Activated T-cell treated with anti-CD3 and anti-CD28 coated beads for 48 hours (primary cell): Measurements from ENCODE around the gene ADAMTS2.
"Not testable (repeated sequence)": the region's sequence is repeated elsewhere in the genome, so short reads cannot be mapped to it uniquely, and the experiment has no call there.

Experiments used
- DNase-seq: peaks from one replicate; pipeline ENCODE4 v3.0.0-alpha.2; 2020; ENCODE audit warnings: low read depth

ADAMTS2 gene

DNA sequence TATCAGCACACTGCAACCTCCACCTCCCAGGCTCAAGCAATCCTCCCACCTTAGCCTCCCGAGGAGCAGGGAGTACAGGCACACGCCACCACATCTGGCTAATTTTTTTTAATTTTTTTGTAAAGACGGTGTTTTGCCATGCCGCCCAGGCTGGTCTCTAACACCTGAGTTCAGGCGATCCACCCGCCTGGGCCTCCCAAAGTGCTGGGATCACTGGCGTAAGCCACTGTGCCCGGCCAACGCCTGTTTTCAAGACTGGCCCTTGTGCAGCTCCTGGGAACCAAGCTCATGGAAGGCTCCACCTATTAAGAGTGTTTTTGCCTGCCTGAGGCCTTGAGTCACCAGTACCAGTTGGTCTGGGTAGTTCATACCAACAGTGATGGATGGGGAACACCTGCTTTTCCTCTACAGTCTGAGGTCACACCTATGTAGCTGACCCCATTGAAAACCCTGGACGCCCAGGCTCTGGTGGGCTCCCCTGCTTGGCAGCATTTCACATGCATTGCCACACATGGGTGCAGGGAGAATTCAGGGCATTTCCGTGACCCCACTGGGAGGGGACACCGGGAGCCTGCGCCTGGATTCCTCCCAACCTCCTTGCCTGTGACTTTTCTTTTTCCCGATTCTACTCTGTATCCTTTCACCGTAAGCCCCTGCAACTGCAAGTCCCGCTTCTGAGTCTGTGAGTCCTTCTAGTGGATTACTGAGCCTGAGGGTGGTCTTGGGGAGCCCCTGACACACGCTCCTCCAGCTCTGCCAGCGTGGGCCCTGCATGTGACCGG is 221.6 kb downstream of the ADAMTS2 start:
- DNase-seq = no peak

GRCh38 chr5:179123109-179123426 is 222.2 kb downstream of the ADAMTS2 start:
- no peak for DNase-seq

DNA sequence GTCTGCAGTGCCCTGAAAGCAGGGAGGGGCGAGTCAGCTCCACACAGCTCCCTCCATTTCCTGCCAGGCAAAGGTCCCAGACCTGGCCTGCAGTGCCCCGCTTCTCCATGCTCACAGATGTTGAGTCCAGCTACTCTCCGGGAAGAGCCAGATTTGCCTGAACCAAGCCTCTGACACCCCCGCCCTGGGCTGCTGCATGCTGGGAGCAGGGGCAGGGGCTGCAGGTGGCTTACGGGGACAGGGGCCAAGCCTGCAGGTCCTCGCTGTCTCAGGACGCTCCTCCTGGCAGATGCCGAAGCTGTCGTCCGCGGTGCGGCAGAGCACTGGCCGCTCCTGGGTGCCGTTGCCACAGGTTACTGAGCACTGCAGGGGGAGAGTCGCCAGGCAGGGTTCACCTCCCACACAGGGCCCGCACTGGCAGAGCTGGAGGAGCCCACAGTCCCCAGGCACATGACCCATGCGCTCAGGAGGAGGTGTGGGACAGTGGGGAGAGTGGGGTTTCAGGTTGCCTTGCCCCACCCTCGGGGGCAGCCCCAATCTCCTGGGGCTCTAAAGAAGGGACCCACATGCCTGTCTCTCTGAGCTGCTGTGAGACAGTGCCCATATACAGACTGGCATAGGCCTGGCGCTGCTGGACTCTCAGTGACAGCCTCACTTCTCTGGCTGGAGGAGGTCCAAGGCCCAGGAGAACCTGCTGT is 222.7 kb downstream of the ADAMTS2 start:
- DNase-seq = no peak

GRCh38 chr5:179121667-179122111 is 223.6 kb downstream of the ADAMTS2 start:
- DNase-seq = no peak

DNA sequence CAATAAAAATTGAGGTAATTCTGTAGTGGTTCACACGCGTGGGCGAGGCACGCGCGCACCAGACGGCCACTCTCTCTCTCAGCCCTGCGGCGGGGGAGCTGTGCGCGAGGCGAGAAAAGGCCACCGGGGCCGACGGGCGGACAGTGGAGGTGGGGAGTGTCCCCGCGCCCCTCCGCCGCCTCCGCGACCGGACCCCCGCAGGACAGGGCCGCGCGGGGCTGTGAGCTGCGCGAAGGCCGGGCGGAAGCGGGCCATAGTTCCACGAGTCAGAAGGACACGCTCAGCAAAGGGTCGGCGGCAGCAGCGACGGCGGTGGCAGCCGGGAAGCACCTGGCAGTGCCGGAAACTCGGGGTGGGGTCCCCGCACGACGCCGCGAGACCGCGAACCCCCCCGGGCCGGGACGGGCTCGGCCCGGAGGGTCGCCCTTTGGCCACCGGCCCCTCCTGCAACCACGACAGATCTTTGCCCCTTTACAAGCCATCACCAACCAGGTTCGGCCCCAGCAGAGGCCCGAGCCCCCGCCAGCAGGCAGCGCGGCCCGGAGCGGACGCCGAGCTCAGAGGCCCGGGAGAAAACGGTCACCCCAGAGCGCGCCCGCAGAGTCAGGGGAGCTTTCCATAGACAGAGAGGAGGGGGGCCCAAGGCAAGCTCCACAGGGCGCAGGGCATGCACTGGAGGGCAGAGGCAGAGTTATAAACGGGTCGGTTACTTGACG is 224.2 kb downstream of the ADAMTS2 start:
- DNase-seq = no peak

GRCh38 chr5:179120421-179120861 is 224.8 kb downstream of the ADAMTS2 start:
- DNase-seq = no peak

- no peak for DNase-seq
These were observed 225.7 kb downstream of the ADAMTS2 start for GRCh38 chr5:179119415-179120170.

DNA sequence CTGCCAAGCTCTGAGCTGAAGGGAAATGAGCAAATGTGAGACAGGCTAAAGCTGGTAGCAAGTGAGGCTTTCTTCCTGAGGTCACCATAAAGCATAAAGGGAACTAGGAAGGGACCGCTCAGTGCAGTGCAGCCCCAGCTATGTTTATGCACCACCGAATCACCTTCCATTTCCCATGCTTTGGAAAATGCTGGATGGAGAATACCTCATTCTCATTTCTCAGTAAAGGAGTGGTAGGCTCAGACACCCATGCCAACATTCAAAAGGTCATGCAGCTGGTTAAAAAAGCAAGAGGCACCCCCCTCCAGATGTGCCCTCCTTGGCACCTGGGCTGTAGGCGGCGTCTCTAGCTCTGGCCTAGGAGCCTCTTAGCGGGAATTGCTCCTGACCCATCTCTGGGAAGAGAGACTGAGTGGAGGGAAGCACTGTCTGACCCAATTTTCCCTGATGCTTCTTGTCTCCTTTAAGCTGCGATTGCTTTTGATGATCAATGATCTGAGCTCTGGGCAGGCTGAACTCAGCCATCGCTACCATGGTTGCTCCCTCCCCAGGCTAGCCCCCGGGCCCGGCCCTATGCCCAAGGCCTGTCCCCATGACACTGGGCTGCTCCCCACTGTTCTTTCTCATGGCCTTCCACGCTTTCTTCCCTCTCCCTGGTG is 226.4 kb downstream of the ADAMTS2 start:
- DNase-seq = no peak

DNA sequence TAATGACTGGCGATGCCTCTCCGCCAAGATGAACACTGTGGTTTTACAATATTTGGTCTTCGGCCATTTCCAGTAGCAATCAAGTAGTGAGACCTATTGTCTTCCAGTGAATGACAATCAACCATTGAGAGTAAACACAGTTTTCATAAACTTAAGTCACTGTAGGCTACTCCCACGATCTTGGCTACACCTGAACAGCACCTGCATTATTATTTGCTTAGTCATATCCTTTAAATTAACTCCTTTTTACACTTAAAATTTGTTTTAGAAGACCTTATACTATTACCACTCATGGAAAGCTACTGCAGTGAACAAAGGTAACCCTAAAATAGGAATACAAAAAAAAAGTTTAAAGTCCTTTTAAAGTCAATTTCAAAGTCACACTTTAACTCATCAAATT is 226.9 kb downstream of the ADAMTS2 start:
- no peak for DNase-seq

DNA sequence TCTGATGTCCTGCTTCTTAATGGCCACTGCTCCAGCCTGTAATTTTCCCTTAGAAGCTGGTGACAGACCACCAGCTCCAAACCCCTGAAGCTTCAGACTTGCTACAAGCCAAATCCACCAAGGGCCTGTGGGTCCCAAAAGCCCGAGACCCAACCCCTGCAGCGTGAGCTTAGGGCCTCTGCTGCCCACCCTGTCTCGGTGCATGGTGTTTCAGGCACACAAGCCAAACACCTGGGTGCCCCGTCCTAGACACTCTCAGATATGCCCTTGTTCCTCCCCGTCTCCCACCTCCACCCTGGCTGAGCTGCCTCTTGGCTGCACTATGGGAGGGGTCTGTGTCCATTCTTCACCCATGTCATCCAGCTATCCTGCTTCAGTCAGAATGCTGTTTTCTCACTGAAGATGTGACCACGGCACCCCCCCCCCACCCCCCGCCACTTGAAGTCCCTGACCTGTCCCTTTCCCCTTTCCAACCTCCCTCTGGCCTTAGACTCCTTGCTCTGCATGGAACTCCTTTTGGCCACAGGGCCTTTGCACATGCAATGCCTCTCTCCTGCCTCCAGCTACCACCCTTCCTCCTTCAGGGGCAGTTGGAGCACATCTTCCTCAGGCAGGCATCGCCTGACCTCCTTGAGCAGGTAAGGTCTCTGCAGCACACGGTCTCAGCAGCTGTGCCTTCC is 229.3 kb downstream of the ADAMTS2 start:
- no peak for DNase-seq

GRCh38 chr5:179115307-179115706 is 230.0 kb downstream of the ADAMTS2 start:
- DNase-seq = no peak

- no peak for DNase-seq
These were observed 230.5 kb downstream of the ADAMTS2 start for GRCh38 chr5:179114756-179115155.

DNA sequence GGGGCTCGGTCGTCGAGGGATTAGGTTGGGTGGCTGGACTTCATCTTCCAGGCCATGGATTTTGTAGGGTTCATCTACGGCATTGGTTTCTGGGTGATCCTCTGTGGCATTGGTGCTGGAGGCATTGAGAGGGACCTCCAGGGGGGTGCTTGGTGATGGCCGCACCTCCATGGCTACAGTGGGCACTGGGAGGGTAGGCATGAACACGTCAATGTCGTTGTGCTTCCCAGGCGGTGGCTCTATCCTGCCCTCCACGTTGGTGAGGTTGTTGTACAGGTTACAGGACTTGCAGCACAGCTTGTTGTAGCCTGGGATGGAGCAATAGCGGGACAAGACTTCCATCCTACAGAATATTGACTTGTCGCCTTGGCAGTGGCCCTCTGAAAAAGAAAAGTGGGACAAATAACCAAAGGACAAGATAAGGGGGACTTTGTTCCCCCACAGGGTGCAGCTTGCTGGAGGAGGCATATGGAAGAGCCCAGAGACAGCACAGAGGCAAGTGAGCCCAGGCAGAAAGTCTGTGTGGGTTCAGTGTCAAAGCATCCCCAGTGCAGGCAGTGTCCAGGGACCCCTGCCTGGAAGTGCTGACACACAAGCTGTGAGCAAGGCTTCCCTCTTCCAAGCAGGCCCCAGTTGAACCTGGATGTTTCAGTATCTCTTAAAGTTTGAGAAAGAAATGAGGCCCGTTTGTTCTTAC is 231.2 kb downstream of the ADAMTS2 start:
- DNase-seq = no peak

DNA sequence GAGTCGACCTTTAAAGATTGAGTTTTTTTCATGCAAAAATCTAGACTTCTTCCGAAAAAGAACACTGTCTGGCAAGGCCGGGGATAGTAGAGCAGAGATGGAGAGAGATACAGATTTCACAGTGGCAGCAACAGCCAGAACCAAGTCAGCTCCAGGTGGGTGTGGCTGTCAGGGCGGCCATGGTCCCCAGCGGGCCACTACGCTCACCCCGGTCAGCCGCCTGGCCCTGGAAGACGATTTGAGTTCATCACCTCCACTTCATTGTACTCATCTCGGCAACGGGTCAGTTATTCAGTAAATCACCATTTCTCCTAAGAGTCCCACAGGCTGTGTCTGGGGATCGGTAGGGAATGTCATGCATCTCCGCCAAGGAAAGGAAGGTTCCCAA is 232.1 kb downstream of the ADAMTS2 start:
- DNase-seq = no peak

DNA sequence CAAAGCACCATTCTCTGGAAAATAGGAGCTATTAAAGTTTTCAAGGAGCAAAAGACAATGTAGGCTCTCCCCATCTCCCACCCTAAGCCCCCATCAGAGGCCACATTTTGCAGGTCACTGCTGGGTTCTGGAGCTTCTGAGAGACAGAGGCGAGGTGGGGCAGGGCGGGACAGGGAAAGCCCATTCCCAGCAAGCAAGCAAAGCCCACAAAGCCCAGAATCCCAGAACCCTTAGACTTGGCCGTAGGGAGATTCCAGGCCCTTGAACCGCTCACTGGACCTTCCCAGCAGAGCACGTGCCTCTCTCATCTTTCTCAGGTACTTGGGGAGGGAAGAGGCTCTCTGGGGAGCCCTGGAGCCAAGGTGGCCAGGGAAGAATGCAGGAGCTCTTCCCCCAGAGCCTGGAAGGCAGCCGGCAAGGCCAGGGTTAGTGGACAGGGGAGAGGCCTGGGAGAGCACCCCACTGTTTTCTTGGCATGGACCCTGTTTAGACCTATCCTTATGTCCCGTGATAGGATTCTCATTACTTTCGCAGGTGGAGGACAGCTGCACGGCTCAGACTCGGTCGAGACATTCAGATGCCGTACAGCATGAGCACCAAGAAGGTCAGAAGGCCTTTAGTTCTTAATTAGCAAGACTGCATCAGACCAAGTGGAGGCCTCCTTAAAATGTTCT is 232.7 kb downstream of the ADAMTS2 start:
- DNase-seq = no peak

DNA sequence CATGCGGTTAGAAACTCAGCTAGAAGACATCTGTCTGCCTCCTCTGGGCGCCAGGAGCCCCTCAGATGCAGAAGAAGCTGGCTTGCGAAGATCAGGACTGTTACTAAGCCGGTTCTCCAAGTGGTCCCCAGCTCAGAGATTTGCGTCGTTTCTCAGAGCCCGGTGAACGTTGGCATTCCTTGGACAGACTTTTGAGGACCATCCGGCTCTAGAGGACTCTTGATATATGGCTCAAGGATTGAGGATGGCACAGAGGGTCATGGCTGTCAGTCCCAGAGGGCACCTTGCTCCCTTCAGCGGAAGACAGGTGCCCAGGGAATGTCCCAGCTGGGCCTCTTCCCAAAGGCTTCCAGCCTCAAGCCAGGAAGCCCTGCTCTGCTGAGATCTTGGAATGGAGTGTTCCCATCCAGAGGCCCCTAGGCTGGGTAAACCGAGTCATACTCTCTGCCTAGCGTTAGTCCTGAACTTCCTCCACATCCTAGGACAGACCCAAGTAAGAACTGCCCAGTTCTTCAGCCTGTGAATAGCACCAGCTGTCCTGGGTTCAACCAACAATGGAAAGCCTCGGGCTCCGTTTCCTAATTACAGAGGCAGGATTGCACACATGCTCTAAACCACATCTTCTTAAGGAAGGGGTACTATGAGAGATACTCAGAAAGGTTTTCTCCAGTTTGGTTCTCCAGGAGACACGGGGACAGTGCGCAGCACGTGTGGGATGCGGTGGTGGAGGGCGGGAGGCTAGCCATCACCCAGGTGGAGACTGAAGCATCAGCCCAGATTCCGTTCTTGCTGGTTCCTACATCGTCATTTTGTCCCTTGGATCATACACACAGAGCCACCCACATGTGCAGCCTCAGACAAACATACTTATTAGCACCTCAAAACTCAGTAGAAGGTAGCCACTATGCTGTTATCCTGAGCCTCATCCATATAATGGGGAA is 233.7 kb downstream of the ADAMTS2 start:
- no peak for DNase-seq

- DNase-seq = no peak
These were observed 234.7 kb downstream of the ADAMTS2 start for GRCh38 chr5:179110528-179110927.

DNA sequence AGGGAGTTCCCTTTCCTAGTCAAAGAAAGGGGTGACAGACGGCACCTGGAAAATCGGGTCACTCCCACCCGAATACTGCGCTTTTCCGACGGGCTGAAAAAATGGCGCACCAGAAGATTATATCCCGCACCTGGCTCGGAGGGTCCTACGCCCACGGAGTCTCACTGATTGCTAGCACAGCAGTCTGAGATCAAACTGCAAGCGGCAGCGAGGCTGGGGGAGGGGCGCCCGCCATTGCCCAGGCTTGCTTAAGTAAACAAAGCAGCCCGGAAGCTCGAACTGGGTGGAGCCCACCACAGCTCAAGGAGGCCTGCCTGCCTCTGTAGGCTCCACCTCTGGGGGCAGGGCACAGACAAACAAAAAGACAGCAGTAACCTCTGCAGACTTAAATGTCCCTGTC is 244.0 kb downstream of the ADAMTS2 start:
- DNase-seq = not testable (repeated sequence)

DNA sequence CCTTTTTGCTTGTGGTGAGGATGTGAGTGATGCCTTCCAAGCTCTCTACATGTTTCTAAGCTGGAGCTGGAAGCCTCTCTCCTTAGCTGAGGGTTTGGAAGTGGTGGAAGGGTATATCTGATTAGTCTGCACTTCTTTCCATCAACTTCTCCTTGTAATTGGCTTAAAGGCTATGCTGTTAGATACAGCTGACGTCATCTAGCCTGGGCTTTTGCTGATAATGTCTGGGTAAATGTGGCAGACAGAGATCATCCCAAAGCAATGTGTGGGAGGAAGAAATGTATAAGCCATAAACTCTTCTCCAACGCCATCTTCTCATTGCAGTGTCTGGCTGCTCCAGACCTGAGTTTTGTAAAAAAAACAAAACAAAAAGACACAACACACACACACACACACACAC is 255.8 kb downstream of the ADAMTS2 start:
- no peak for DNase-seq
